Neural progenitor cell (in vitro differentiated cells): ENCODE results near the gene SHMT1.
"Not testable (repeated sequence)": the region's sequence is repeated elsewhere in the genome, so short reads cannot be mapped to it uniquely, and the experiment has no call there.

Experiments
- CTCF ChIP-seq: fragments of 200-600 bp; sonication (generic); IDR thresholded peaks from 2 replicates; pipeline ENCODE4 v1.5.1; 2017; ENCODE audit warnings: antibody characterized with exemption, mild to moderate bottlenecking
- EZH2phosphoT487 ChIP-seq: fragments of 200-600 bp; sonication (generic); IDR thresholded peaks from 2 replicates; pipeline ENCODE4 v1.6.1; 2017; ENCODE audit warnings: antibody characterized with exemption

- TF ChIP-seq CTCF, EZH2phosphoT487: not testable (repeated sequence)
Observed at GRCh38 chr17:18409321-18409720, 46.0 kb upstream of the SHMT1 start.
